MCF 10A (cell line): Measurements from ENCODE around the gene NUPR2. TPM values are rescaled to one million over a fixed set of nuclear protein-coding genes. Genes with fewer than 3 reads are reported as not detected.
"Not testable (repeated sequence)": the region's sequence is repeated elsewhere in the genome, so short reads cannot be mapped to it uniquely, and the experiment has no call there.

ENCODE experiments used
- BruUV-seq: library from RNA; stranded (reverse); fragments of 400-500 nt; replicated peaks from 2 replicates; lab custom pipeline; 2021; lab: Mats Ljungman, UMichigan
- CTCF ChIA-PET: fragments of 300-600 bp; sonication (Branson Sonifier 250); formaldehyde crosslinking; extraction: SDS; loops from one replicate; lab custom pipeline; 2021; ENCODE audit warnings: antibody characterized with exemption, inconsistent platforms; lab: Yijun Ruan, JAX
- POLR2A ChIA-PET: fragments of 300-600, 350-650 bp; sonication (Branson Sonifier 250); formaldehyde crosslinking; extraction: SDS; loops from one replicate; lab custom pipeline; 2020; ENCODE audit warnings: antibody characterized with exemption, inconsistent platforms; lab: Yijun Ruan, JAX
- DNase-seq: peaks from one replicate; pipeline ENCODE4 v3.0.0-alpha.2; 2018; ENCODE audit not compliant: unreplicated experiment
- H3K27ac Mint-ChIP-seq: one replicate; pipeline ENCODE4 v1.8.0; 2022; ENCODE audit warnings: mild to moderate bottlenecking, low read depth, mixed read lengths; ENCODE audit not compliant: unreplicated experiment
- H3K27me3 Mint-ChIP-seq: one replicate; pipeline ENCODE4 v1.8.0; 2022; ENCODE audit warnings: mixed read lengths; ENCODE audit not compliant: insufficient read depth, unreplicated experiment
- H3K36me3 Mint-ChIP-seq: one replicate; pipeline ENCODE4 v1.8.0; 2022; ENCODE audit warnings: mild to moderate bottlenecking, moderate library complexity, mixed read lengths; ENCODE audit not compliant: insufficient read depth, unreplicated experiment
- H3K4me1 Mint-ChIP-seq: one replicate; pipeline ENCODE4 v1.8.0; 2022; ENCODE audit warnings: mixed read lengths; ENCODE audit not compliant: insufficient read depth, unreplicated experiment
- H3K4me3 Mint-ChIP-seq: one replicate; pipeline ENCODE4 v1.8.0; 2022; ENCODE audit warnings: mild to moderate bottlenecking, moderate library complexity, mixed read lengths; ENCODE audit not compliant: unreplicated experiment
- H3K9me3 Mint-ChIP-seq: one replicate; pipeline ENCODE4 v1.8.0; 2022; ENCODE audit warnings: mixed read lengths; ENCODE audit not compliant: unreplicated experiment
- intact Hi-C: fragments of 100-400 bp; cut with micrococcal nuclease; formaldehyde crosslinking; loops from 2 replicates; pipeline ENCODE4 v1.14.1; 2022
- total RNA-seq: library from RNA; stranded (reverse); gene quantifications from 2 replicates; pipeline ENCODE4 v1.2.3, GENCODE V29; 2022
- TF ChIP-seq, protein P1 (sequence below): fragments of 200-600 bp; IDR thresholded peaks from one replicate; pipeline ENCODE4 v1.8.0; 2022; ENCODE audit warnings: antibody characterized with exemption, mild to moderate bottlenecking; ENCODE audit not compliant: unreplicated experiment

NUPR2 gene
- total RNA-seq, 1 experiment from 2014 or later, result not detected

DNA sequence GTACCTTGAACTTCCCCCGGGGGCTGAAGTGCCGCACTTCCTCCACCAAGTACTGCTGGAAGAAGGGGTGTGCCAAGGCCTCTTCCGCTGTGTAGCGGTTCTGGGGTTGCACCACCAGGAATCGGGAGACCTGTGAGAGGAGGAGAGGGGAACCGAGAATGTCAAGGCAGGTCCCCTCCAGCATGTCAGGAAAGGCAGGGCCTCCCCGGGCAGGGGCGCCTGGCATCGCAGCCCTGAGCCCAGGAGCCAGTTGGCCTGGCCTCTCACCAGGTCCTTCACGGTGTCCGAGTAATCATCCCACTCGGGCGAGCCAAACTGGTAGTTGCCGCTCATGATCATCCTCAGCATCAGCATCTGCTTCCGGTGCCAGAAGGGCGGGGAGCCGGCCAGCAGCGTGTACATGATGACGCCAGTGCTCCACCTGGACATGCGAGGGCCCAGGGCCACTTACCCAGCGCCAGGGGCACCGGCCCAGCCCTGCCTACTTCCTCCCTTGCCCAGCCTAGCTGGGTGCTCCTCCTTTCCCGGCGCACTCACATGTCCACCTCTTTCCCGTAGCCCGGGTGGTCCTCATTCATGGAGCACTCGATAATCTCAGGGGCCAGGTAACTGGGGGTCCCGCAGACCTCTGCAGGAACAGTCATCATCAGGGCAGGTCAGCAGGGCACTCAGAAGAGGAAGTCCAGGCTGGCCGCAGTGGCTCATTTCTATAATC lies 34.4 kb downstream of the NUPR2 start:
- ChIA-PET CTCF (no interaction called here), POLR2A (no interaction called here)
- H3K4me1 Mint-ChIP-seq, result peaks cover 1% of the 10 kb centered on the region
- no TSS peak for BruUV-seq
- H3K4me3 Mint-ChIP-seq, result no peak overlapping the region
- DNase-seq, result no peak
- TF ChIP-seq, protein P1, sequence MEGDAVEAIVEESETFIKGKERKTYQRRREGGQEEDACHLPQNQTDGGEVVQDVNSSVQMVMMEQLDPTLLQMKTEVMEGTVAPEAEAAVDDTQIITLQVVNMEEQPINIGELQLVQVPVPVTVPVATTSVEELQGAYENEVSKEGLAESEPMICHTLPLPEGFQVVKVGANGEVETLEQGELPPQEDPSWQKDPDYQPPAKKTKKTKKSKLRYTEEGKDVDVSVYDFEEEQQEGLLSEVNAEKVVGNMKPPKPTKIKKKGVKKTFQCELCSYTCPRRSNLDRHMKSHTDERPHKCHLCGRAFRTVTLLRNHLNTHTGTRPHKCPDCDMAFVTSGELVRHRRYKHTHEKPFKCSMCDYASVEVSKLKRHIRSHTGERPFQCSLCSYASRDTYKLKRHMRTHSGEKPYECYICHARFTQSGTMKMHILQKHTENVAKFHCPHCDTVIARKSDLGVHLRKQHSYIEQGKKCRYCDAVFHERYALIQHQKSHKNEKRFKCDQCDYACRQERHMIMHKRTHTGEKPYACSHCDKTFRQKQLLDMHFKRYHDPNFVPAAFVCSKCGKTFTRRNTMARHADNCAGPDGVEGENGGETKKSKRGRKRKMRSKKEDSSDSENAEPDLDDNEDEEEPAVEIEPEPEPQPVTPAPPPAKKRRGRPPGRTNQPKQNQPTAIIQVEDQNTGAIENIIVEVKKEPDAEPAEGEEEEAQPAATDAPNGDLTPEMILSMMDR, result no peak
- H3K36me3 Mint-ChIP-seq, result peaks cover 56% of the 10 kb centered on the region
- H3K9me3 Mint-ChIP-seq, result no peaks in the 10 kb centered on the region
- no peak overlapping the region for H3K27ac Mint-ChIP-seq
- H3K27me3 Mint-ChIP-seq, result no peaks in the 10 kb centered on the region
- intact Hi-C loops, result no loop called here

DNA sequence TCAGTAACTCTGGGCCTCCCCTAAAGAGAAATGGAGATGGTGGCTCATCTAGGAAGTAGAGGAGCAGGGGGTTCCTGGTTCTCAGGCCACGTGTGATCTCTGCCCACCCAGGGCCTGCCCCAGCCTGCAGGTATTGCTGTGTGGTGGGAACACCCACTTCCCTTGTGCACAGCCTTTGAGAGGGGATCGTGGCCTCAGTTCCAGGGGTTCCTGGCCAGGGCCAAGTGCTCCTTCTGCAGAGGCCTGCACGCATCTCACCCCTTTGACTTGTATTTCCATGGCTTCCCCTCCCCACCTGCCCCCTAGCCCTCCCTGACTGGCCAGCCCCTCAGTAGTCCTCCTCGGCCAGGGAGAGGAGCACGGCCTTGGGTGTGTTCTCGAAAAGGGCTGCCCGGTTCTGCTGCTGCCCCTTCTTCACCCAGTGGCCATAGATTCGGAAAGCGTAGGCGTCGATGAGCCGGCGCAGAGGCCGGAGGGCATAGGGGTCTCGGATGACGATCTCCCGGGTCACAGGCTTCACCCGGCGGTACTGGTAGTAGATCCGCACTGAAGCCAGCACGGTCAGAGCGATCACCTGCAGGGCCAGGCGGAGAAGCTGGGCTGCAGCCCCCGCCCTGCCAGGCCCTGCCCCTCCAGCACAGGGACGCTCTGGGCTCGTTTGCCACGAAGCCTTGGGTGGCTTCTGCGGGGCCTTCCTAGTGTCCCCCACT lies 35.3 kb downstream of the NUPR2 start:
- CTCF ChIA-PET, result interaction anchor here (0.6 to 1.0 kb wide), 2 partner anchors 12 to 17 kb away, joined by 4 read pairs; partner anchors contain the start of genes PHKG1 and SUMF2
- H3K4me3 Mint-ChIP-seq, BruUV-seq, POLR2A ChIA-PET, H3K27ac Mint-ChIP-seq, H3K9me3 Mint-ChIP-seq, DNase-seq, H3K27me3 Mint-ChIP-seq, intact Hi-C loops, H3K4me1 Mint-ChIP-seq: not testable (repeated sequence)
- H3K36me3 Mint-ChIP-seq, result peaks cover 64% of the 10 kb centered on the region

DNA sequence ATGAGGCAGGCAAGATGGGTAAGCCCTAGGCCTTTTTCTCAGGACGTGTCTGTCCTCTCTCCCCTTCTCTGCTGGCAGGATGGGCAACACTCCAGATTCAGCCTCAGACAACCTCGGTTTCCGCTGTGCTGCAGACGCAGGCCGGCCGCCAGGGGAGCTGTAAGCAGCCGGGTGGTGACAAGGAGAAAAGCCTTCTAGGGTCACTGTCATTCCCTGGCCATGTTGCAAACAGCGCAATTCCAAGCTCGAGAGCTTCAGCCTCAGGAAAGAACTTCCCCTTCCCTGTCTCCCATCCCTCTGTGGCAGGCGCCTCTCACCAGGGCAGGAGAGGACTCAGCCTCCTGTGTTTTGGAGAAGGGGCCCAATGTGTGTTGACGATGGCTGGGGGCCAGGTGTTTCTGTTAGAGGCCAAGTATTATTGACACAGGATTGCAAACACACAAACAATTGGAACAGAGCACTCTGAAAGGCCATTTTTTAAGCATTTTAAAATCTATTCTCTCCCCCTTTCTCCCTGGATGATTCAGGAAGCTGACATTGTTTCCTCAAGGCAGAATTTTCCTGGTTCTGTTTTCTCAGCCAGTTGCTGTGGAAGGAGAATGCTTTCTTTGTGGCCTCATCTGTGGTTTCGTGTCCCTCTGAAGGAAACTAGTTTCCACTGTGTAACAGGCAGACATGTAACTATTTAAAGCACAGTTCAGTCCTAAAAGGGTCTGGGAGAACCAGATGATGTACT lies 36.6 kb downstream of the NUPR2 start:
- BruUV-seq, result no TSS peak
- no peak for DNase-seq
- intact Hi-C loops, result loop anchor here (10.0 kb wide), 1 partner anchor 645 kb away; no protein-coding TSS in a partner anchor
- Mint-ChIP-seq H3K27ac (no peak overlapping the region), H3K36me3 (peaks cover 72% of the 10 kb centered on the region), H3K4me1 (peaks cover 9% of the 10 kb centered on the region), H3K27me3 (no peaks in the 10 kb centered on the region), H3K4me3 (no peak overlapping the region), H3K9me3 (no peaks in the 10 kb centered on the region)
- TF ChIP-seq, protein P1, result no peak
- CTCF ChIA-PET, result interaction anchor here (0.6 to 1.0 kb wide), 3 partner anchors 13 to 253 kb away, joined by 4 to 6 read pairs (median 4); partner anchors contain the start of genes PHKG1 and SUMF2
- POLR2A ChIA-PET, result interaction anchor here (0.8 kb wide), 1 partner anchor 26 kb away, joined by 3 read pairs; no protein-coding TSS in a partner anchor

DNA sequence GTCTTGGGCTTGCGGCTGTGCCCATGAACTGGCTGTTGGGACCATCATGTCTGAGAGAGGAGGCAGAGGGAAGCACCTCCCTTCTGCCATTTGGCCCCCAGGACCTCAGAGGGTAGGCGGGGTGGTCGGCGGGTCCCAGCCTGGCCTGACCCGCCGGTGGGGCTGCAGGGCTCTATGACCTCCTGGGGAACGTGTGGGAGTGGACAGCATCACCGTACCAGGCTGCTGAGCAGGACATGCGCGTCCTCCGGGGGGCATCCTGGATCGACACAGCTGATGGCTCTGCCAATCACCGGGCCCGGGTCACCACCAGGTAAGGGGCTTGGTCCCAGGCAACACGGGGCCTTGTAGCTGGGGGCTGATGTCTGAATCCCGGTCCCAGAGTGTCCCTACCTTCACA lies 38.0 kb downstream of the NUPR2 start:
- intact Hi-C loops, result loop anchor here (10.0 kb wide), 1 partner anchor 643 kb away; no protein-coding TSS in a partner anchor
- CTCF ChIA-PET, result interaction anchor here (0.8 to 1.2 kb wide), 3 partner anchors 14 to 437 kb away, joined by 3 to 5 read pairs (median 3); partner anchors contain the start of gene PHKG1
- POLR2A ChIA-PET, result interaction anchor here (1.0 to 1.6 kb wide), 2 partner anchors 15 to 68 kb away, joined by 3 to 5 read pairs; partner anchors contain the start of gene PHKG1
- no peak overlapping the region for H3K4me3 Mint-ChIP-seq
- no peaks in the 10 kb centered on the region for H3K27me3 Mint-ChIP-seq
- peaks cover 16% of the 10 kb centered on the region for H3K4me1 Mint-ChIP-seq
- TF ChIP-seq, protein P1, result no peak
- no peaks in the 10 kb centered on the region for H3K9me3 Mint-ChIP-seq
- no peak overlapping the region for H3K27ac Mint-ChIP-seq
- peaks cover 74% of the 10 kb centered on the region for H3K36me3 Mint-ChIP-seq
- DNase-seq, result no peak
- BruUV-seq, result no TSS peak
